CD14-positive monocyte (primary cell): ENCODE measurements around the gene NTRK2. TPM values are rescaled to one million over a fixed set of nuclear protein-coding genes. Genes with fewer than 3 reads are reported as not detected.

Source experiments
- DNase-seq, 3 donors: peaks; one replicate each; pipeline ENCODE4 v3.0.0-alpha.2; 2011 to 2022
- H2AFZ ChIP-seq: 2 replicates; pipeline ENCODE4 v1.6.0; 2012; ENCODE audit warnings: mild to moderate bottlenecking, low read depth, low read length, inconsistent platforms; ENCODE audit not compliant: insufficient read depth, poor library complexity, severe bottlenecking
- H3K27ac ChIP-seq, 2 donors: 1 replicate in 1 of 2; 2 replicates in 1 of 2; pipeline ENCODE4 v1.5.1; 2012 to 2013; ENCODE audit warnings: low read length in 2 of 2, control low read depth in 1 of 2, inconsistent platforms in 1 of 2, low read depth in 1 of 2, mild to moderate bottlenecking in 1 of 2
- H3K27me3 ChIP-seq, 2 donors: one replicate each; pipeline versions ENCODE4 v1.6.0 to v1.6.1; 2011 to 2013; ENCODE audit warnings: low read length in 2 of 2; ENCODE audit not compliant: control insufficient read depth in 2 of 2, insufficient read depth in 2 of 2
- H3K36me3 ChIP-seq, 2 donors: replicated peaks in 1 of 2; 1 replicate in 1 of 2; 2 replicates in 1 of 2; pipeline versions ENCODE4 v1.5.1 to v1.6.1; 2012 to 2013; ENCODE audit warnings: low read length in 2 of 2, control low read depth in 1 of 2, inconsistent platforms in 1 of 2, mild to moderate bottlenecking in 1 of 2; ENCODE audit not compliant: insufficient read depth in 2 of 2, control insufficient read depth in 1 of 2
- H3K4me1 ChIP-seq, 2 donors: 1 replicate in 1 of 2; 2 replicates in 1 of 2; pipeline versions ENCODE4 v1.5.1 to v1.6.1; 2012 to 2013; ENCODE audit warnings: low read length in 2 of 2, control low read depth in 1 of 2, inconsistent platforms in 1 of 2, mild to moderate bottlenecking in 1 of 2, moderate library complexity in 1 of 2; ENCODE audit not compliant: insufficient read depth in 2 of 2, control insufficient read depth in 1 of 2
- H3K4me2 ChIP-seq: replicated peaks from 2 replicates; pipeline ENCODE3; 2012; ENCODE audit warnings: low read length, moderate library complexity, mild to moderate bottlenecking; ENCODE audit not compliant: poor library complexity, severe bottlenecking; ENCODE audit errors: extremely low read depth
- H3K4me3 ChIP-seq, 3 experiments: fragments of 200-600 bp in 1 of 3; sonication (generic) in 1 of 3; replicated peaks in 1 of 3; 1 replicate in 2 of 3; 2 replicates in 1 of 3; pipeline ENCODE4 v1.5.1; 2011 to 2013; ENCODE audit warnings: low read length in 3 of 3, mild to moderate bottlenecking in 3 of 3, control low read depth in 2 of 3, low read depth in 2 of 3, inconsistent platforms in 1 of 3, moderate library complexity in 1 of 3
- H3K79me2 ChIP-seq: 2 replicates; pipeline ENCODE4 v1.6.0; 2012; ENCODE audit warnings: mild to moderate bottlenecking, control low read depth, inconsistent platforms, low read length, moderate library complexity; ENCODE audit not compliant: insufficient read depth
- H3K9ac ChIP-seq: 2 replicates; pipeline ENCODE4 v1.6.0; 2017; ENCODE audit warnings: low read length, mild to moderate bottlenecking; ENCODE audit not compliant: insufficient read depth, poor library complexity, severe bottlenecking
- H3K9me3 ChIP-seq, 2 donors: replicated peaks in 1 of 2; 1 replicate in 1 of 2; 2 replicates in 1 of 2; pipeline versions ENCODE4 v1.5.1 to v1.6.1; 2012 to 2013; ENCODE audit warnings: low read length in 2 of 2, control low read depth in 1 of 2; ENCODE audit not compliant: control insufficient read depth in 1 of 2, insufficient read depth in 1 of 2
- H4K20me1 ChIP-seq: 2 replicates; pipeline ENCODE4 v1.6.0; 2012; ENCODE audit warnings: mild to moderate bottlenecking, low read length, control low read depth, moderate library complexity; ENCODE audit not compliant: insufficient read depth
- H3K27ac Mint-ChIP-seq, 7 donors: one replicate each; pipeline ENCODE4 v1.8.0; 2020; ENCODE audit warnings: mild to moderate bottlenecking in 7 of 7, mixed read lengths in 7 of 7, moderate library complexity in 6 of 7, inconsistent platforms in 2 of 7
- H3K27me3 Mint-ChIP-seq, 3 donors: one replicate each; pipeline ENCODE4 v1.8.0; 2021 to 2022; ENCODE audit warnings: low read depth in 3 of 3, mild to moderate bottlenecking in 3 of 3, mixed read lengths in 3 of 3, moderate library complexity in 3 of 3, inconsistent platforms in 1 of 3
- H3K36me3 Mint-ChIP-seq, 2 donors: one replicate each; pipeline ENCODE4 v1.8.0; 2020; ENCODE audit warnings: mixed read lengths in 2 of 2, inconsistent platforms in 1 of 2, mild to moderate bottlenecking in 1 of 2
- H3K4me1 Mint-ChIP-seq: one replicate; pipeline ENCODE4 v1.8.0; 2020; ENCODE audit warnings: mild to moderate bottlenecking, mixed read lengths
- H3K4me3 Mint-ChIP-seq, 2 donors: one replicate each; pipeline ENCODE4 v1.8.0; 2020; ENCODE audit warnings: mild to moderate bottlenecking in 2 of 2, mixed read lengths in 2 of 2, moderate library complexity in 1 of 2
- H3K9me3 Mint-ChIP-seq, 7 donors: one replicate each; pipeline ENCODE4 v1.8.0; 2020 to 2022; ENCODE audit warnings: mixed read lengths in 7 of 7, mild to moderate bottlenecking in 6 of 7, moderate library complexity in 6 of 7, inconsistent platforms in 2 of 7
- CTCF ChIP-seq: fragments of 200-600 bp; IDR thresholded peaks from one replicate; pipeline ENCODE4 v1.8.0; 2022; ENCODE audit warnings: antibody characterized with exemption, mild to moderate bottlenecking
- WGBS: methylation state at CpG from one replicate; pipeline ENCODE4 v1.1.5; 2013; ENCODE audit warnings: missing lambda C conversion rate; ENCODE audit not compliant: insufficient coverage; 5-methylcytosine and 5-hydroxymethylcytosine counted together
- intact Hi-C, 2 donors: fragments of 100-400 bp; cut with micrococcal nuclease; formaldehyde crosslinking; loops; one replicate each; pipeline versions ENCODE4 v1.15.0 to v1.15.1; 2023
- polyA plus RNA-seq, 3 donors: library from polyadenylated mRNA; depleted of rRNA in 1 of 3; unstranded in 2 of 3; stranded (reverse) in 1 of 3; fragments of 300-500 nt in 2 of 3; fragments of >200 nt in 1 of 3; fragmentation: Illumina TruSeq in 2 of 3; gene quantifications; 1 replicate in 2 of 3; 2 replicates in 1 of 3; pipeline ENCODE4 v1.2.3, GENCODE V29; 2012 to 2021

Gene NTRK2
- polyA plus RNA-seq, 3 donors = not detected

- no peaks in the 10 kb centered on the region for H3K4me1 Mint-ChIP-seq
- no peak overlapping the region for H3K27ac ChIP-seq
- no peak overlapping the region for H3K9ac ChIP-seq
- no peaks in the 10 kb centered on the region for H4K20me1 ChIP-seq
- H3K4me2 ChIP-seq = no peak overlapping the region
- no peak overlapping the region for H3K4me3 ChIP-seq
- no peaks in the 10 kb centered on the region for H3K4me1 ChIP-seq
- peaks cover 0 to 6% of the 10 kb centered on the region in 2 donors for H3K27me3 ChIP-seq
- DNase-seq = no peak
- H3K36me3 ChIP-seq = no peaks in the 10 kb centered on the region
- H3K27ac Mint-ChIP-seq = no peak overlapping the region
- no peak overlapping the region for H2AFZ ChIP-seq
- no peaks in the 10 kb centered on the region for H3K9me3 ChIP-seq
- no peak for TF ChIP-seq CTCF
- H3K36me3 Mint-ChIP-seq = no peaks in the 10 kb centered on the region
- no peaks in the 10 kb centered on the region for H3K79me2 ChIP-seq
- H3K4me3 Mint-ChIP-seq = no peak overlapping the region
- H3K9me3 Mint-ChIP-seq = peaks cover 0 to 4% (median 0%) of the 10 kb centered on the region in 7 donors
- 93% methylated on average over 4 of the region's 5 CpGs for WGBS
- H3K27me3 Mint-ChIP-seq = peaks cover under 1 to 7% (median 3%) of the 10 kb centered on the region in 3 donors
- intact Hi-C loops = no loop called here
Observed at GRCh38 chr9:84718476-84718875, 48.9 kb downstream of the NTRK2 start.

GRCh38 chr9:84722388-84722989 lies 53.0 kb downstream of the NTRK2 start:
- WGBS = 96% methylated on average over 3 of the region's 5 CpGs
- intact Hi-C loops = no loop called here
- Mint-ChIP-seq H3K4me1 (no peaks in the 10 kb centered on the region), H3K27ac (no peak overlapping the region), H3K4me3 (no peak overlapping the region), H3K9me3 (peaks cover 0 to 4% (median 0%) of the 10 kb centered on the region in 7 donors), H3K27me3 (no peaks in the 10 kb centered on the region), H3K36me3 (no peaks in the 10 kb centered on the region)
- Histone ChIP-seq H4K20me1 (no peaks in the 10 kb centered on the region), H3K27ac (no peak overlapping the region), H2AFZ (no peak overlapping the region), H3K4me2 (no peak overlapping the region), H3K9me3 (no peaks in the 10 kb centered on the region), H3K36me3 (no peaks in the 10 kb centered on the region), H3K79me2 (no peaks in the 10 kb centered on the region), H3K4me1 (no peaks in the 10 kb centered on the region), H3K4me3 (no peak overlapping the region), H3K27me3 (no peaks in the 10 kb centered on the region), H3K9ac (no peak overlapping the region)
- no peak for DNase-seq
- TF ChIP-seq CTCF = no peak
